Lung (tissue), 12 donors: ENCODE measurements around the gene SYNE1. TPM values are rescaled to one million over a fixed set of nuclear protein-coding genes. Genes with fewer than 3 reads are reported as not detected.

Experiments used
- ATAC-seq: fragments of 200-7000 bp; cut with Tn5 transposase; one replicate; pipeline ENCODE4 v1.9.1; 2020; ENCODE audit warnings: moderate number of reproducible peaks; ENCODE audit not compliant: insufficient read depth, low FRiP score
- DNase-seq, 3 donors: peaks; one replicate each; pipeline ENCODE4 v3.0.0-alpha.2; 2013 to 2017
- H3K27ac ChIP-seq, 2 donors: one replicate each; pipeline ENCODE4 v1.5.1; 2013; ENCODE audit warnings: mild to moderate bottlenecking in 2 of 2, moderate library complexity in 2 of 2, control low read depth in 1 of 2, inconsistent platforms in 1 of 2, low read depth in 1 of 2, low read length in 1 of 2
- H3K27me3 ChIP-seq, 3 donors: one replicate each; pipeline ENCODE4 v1.5.1; 2013; ENCODE audit warnings: low read length in 2 of 3; ENCODE audit not compliant: control insufficient read depth in 3 of 3, insufficient read depth in 3 of 3
- H3K36me3 ChIP-seq, 4 donors: one replicate each; pipeline ENCODE4 v1.5.1; 2013; ENCODE audit warnings: low read length in 4 of 4, mild to moderate bottlenecking in 1 of 4, moderate library complexity in 1 of 4; ENCODE audit not compliant: control insufficient read depth in 4 of 4, insufficient read depth in 4 of 4
- H3K4me1 ChIP-seq, 5 donors: one replicate each; pipeline ENCODE4 v1.5.1; 2013; ENCODE audit warnings: low read length in 5 of 5, mild to moderate bottlenecking in 2 of 5, moderate library complexity in 1 of 5; ENCODE audit not compliant: control insufficient read depth in 5 of 5, insufficient read depth in 5 of 5
- H3K4me3 ChIP-seq: one replicate; pipeline ENCODE4 v1.5.1; 2013; ENCODE audit warnings: mild to moderate bottlenecking, control low read depth, moderate library complexity
- H3K9ac ChIP-seq, 2 donors: one replicate each; pipeline ENCODE4 v1.5.1; 2013; ENCODE audit warnings: low read length in 2 of 2, control low read depth in 1 of 2; ENCODE audit not compliant: insufficient read depth in 1 of 2
- H3K9me3 ChIP-seq, 4 donors: one replicate each; pipeline ENCODE4 v1.5.1; 2013; ENCODE audit warnings: low read length in 3 of 4, mild to moderate bottlenecking in 1 of 4, moderate library complexity in 1 of 4; ENCODE audit not compliant: control insufficient read depth in 4 of 4, insufficient read depth in 3 of 4
- WGBS, 2 donors: extraction: QIAGEN DNeasy Blood & Tissue Kit; methylation state at CpG; one replicate each; pipeline ENCODE4 v1.1.7; 2013; 5-methylcytosine and 5-hydroxymethylcytosine counted together
- polyA plus RNA-seq, 2 donors: library from polyadenylated mRNA; stranded (reverse); fragments of 200-250 nt; gene quantifications; one replicate each; pipeline ENCODE4 v1.2.1, GENCODE V29; 2013
- total RNA-seq, 2 donors: library from RNA; depleted of rRNA in 1 of 2; stranded (reverse); fragments of >200 nt in 1 of 2; gene quantifications; one replicate each; pipeline ENCODE4 v1.2.1, GENCODE V29; 2014 to 2021
- TF ChIP-seq, protein P1 (sequence below): IDR thresholded peaks from 2 replicates; pipeline ENCODE4 v1.5.1; 2012; ENCODE audit warnings: mild to moderate bottlenecking; ENCODE audit errors: control extremely low read depth, extremely low read depth
- donor health status: control.
- donor health status: control.
- donor health status: Bipolar disorder and iron deficiency.
- donor health status: healthy.
- donor health status: DM: yes; HTN: yes; CAD: no.

Gene SYNE1
- total and polyA plus RNA-seq, 4 donors: 26.4 to 352 (median 131) TPM

DNA sequence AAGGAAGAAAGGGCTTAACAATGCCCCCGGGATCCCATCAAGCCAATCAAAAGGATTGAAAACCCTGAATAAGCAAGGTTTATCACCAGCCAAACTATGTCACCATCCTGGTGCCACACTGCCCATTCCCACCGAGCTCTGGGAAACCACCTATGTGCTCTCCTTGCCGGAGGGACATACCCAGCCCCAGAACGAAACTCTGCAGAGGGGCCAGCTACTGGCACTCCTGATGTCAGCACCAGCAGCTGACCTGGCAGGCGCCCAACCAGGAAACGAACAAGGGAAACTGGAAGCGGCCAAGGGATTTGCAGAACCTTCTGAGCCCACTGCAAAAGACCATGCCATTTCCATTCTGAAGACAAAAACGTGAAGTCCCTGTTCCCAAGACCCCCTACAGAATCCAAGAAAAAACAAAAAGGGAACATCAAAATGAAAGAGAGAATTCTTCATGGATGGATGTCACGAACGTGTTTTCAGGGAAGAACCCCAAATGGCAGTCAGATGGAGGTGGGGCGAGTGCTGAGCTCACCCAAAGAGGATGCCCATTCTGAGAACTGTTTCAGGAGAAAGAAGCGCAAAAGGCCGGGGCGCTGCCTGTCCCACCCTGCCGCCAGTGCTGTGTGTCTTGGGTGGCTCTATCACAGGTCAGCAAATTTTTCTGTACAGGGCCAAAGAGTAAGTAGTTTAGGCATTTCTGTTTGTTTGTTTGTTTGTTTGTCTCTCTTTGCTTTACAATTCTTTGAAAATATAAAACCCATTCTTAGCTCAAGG lies 524.5 kb downstream of the SYNE1 start:
- Histone ChIP-seq H3K9ac (no peak overlapping the region), H3K4me1 (peaks cover 0 to 16% (median 8%) of the 10 kb centered on the region in 5 donors), H3K4me3 (no peak overlapping the region), H3K27me3 (no peaks in the 10 kb centered on the region), H3K27ac (peak overlapping the region; percentile 15 to 70), H3K36me3 (peaks cover 0 to 2% (median 0%) of the 10 kb centered on the region in 4 donors), H3K9me3 (no peaks in the 10 kb centered on the region)
- peak; percentile 16 to 38 (median 29) for DNase-seq
- ATAC-seq: peak; percentile 9
- WGBS, 2 donors: 63 to 77% methylated on average over 15 of the region's 15 CpGs
- TF ChIP-seq, protein P1, sequence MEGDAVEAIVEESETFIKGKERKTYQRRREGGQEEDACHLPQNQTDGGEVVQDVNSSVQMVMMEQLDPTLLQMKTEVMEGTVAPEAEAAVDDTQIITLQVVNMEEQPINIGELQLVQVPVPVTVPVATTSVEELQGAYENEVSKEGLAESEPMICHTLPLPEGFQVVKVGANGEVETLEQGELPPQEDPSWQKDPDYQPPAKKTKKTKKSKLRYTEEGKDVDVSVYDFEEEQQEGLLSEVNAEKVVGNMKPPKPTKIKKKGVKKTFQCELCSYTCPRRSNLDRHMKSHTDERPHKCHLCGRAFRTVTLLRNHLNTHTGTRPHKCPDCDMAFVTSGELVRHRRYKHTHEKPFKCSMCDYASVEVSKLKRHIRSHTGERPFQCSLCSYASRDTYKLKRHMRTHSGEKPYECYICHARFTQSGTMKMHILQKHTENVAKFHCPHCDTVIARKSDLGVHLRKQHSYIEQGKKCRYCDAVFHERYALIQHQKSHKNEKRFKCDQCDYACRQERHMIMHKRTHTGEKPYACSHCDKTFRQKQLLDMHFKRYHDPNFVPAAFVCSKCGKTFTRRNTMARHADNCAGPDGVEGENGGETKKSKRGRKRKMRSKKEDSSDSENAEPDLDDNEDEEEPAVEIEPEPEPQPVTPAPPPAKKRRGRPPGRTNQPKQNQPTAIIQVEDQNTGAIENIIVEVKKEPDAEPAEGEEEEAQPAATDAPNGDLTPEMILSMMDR: no peak

DNA sequence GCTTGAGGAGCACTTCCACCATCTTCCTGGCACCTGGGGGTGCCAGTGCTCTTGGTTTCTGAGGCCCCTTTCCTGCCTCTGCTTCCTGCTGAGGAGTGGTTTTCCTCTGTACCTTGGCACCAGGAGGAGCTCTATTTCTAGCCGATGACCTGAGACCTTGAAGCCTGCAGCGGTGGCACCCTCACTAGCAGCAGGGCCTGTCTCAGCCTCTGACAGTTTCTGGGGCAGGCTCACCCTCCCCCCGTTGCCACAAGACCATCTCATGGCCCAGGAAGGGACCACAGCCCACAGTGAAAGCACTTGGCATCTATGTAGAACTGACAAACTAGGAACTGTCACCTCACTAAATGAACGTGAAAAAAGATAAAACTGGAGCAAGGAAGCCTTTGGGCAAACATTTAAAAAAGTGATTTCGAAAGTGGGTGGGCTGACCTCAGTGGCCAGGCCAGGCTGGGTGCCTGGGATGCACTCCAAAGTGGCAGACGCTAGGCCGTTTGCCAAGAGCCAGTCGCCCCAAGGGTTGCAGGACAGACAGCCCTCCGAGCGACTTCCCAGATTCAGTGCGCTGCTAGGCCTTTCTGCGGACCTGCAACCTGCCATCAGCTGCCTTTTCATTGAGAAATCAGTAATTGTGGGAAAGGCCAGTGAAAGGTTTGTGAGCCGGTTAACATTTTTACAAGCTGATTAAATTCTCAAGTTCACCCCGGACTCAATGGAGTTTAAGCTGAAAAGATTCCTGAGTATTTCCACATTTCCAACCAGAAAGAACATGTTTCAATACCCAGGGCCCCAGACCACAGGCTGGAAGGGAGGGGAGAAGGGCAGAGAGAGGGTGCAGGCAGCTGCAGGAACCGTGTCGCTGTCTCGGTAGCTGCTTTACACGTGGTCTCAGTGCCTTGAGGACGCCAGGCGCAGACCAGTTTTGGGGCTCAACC lies 526.0 kb downstream of the SYNE1 start:
- no peak overlapping the region for H3K4me3 ChIP-seq
- H3K9ac ChIP-seq: no peak overlapping the region
- peak in 2 of 3 donors; percentile 20 to 33 for DNase-seq
- peak; percentile 38 for ATAC-seq
- peak overlapping the region; percentile 21 to 76 for H3K27ac ChIP-seq
- no peaks in the 10 kb centered on the region for H3K9me3 ChIP-seq
- no peaks in the 10 kb centered on the region for H3K36me3 ChIP-seq
- TF ChIP-seq, protein P1: no peak
- no peaks in the 10 kb centered on the region for H3K27me3 ChIP-seq
- H3K4me1 ChIP-seq: peaks cover 0 to 13% (median 8%) of the 10 kb centered on the region in 5 donors
- 47 to 51% methylated on average over 20 of the region's 20 CpGs for WGBS, 2 donors

DNA sequence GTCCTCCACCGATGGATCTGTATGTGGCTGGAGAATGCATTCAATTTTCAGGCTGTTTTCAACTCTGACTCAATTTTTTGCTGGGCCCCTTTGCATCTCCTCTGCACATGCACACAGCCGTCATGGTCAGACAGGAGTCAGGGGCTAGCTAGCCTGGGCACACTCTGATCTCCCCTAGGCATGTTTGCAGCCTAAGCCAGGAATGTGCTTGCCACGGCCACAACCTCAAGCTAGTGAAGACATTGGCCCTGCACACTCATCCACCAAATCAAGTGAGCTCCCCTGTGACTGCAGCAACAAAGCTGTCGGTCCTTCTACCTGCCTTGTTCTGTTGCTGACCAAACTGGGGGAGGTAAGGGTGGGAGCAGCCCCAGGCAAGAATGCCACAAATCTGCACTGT lies 529.2 kb downstream of the SYNE1 start:
- Histone ChIP-seq H3K27ac (no peak overlapping the region), H3K9me3 (no peaks in the 10 kb centered on the region), H3K4me1 (peaks cover 0 to 11% (median 8%) of the 10 kb centered on the region in 5 donors), H3K4me3 (no peak overlapping the region), H3K9ac (no peak overlapping the region), H3K27me3 (no peaks in the 10 kb centered on the region), H3K36me3 (no peaks in the 10 kb centered on the region)
- no peak for ATAC-seq
- DNase-seq: no peak
- TF ChIP-seq, protein P1: no peak
- WGBS, 2 donors: 91 to 92% methylated on average over 4 of the region's 4 CpGs
